Tibial nerve (tissue), 4 donors: ENCODE data around the gene CHTF18. TPM values are rescaled to one million over a fixed set of nuclear protein-coding genes. Genes with fewer than 3 reads are reported as not detected.

Experiments used
- DNase-seq, 2 donors: peaks; one replicate each; pipeline ENCODE4 v3.0.0-alpha.2; 2019; ENCODE audit warnings: low spot score in 2 of 2
- H3K27ac ChIP-seq, 4 donors: fragments of 200-600 bp; sonication (generic) in 3 of 4; one replicate each; pipeline ENCODE4 v1.5.1; 2017 to 2019; ENCODE audit warnings: mild to moderate bottlenecking in 1 of 4
- H3K27me3 ChIP-seq, 2 donors: fragments of 200-600 bp; sonication (generic) in 1 of 2; one replicate each; pipeline versions ENCODE4 v1.5.1 to v1.6.0; 2017 to 2019
- H3K36me3 ChIP-seq, 3 donors: fragments of 200-600 bp; sonication (generic); one replicate each; pipeline ENCODE4 v1.5.1; 2018 to 2019
- H3K4me1 ChIP-seq, 4 donors: fragments of 200-600 bp; sonication (generic) in 3 of 4; one replicate each; pipeline ENCODE4 v1.5.1; 2017 to 2019
- H3K4me3 ChIP-seq, 4 donors: fragments of 200-600 bp; sonication (generic) in 3 of 4; one replicate each; pipeline ENCODE4 v1.5.1; 2017 to 2019; ENCODE audit warnings: mild to moderate bottlenecking in 1 of 4, moderate library complexity in 1 of 4
- H3K9me3 ChIP-seq, 4 donors: fragments of 200-600 bp; sonication (generic) in 3 of 4; one replicate each; pipeline ENCODE4 v1.5.1; 2017 to 2019
- EP300 ChIP-seq, 2 donors: sonication (generic); formaldehyde crosslinking; IDR thresholded peaks; one replicate each; pipeline ENCODE4 v1.6.1; 2017; ENCODE audit warnings: antibody characterized with exemption in 2 of 2, mild to moderate bottlenecking in 1 of 2
- POLR2A ChIP-seq, 2 donors: fragments of 450-650 bp; IDR thresholded peaks; one replicate each; pipeline ENCODE4 v1.6.1; 2017; ENCODE audit warnings: antibody characterized with exemption in 2 of 2, mild to moderate bottlenecking in 2 of 2, moderate library complexity in 2 of 2
- WGBS, 2 donors: methylation state at CpG; one replicate each; pipeline ENCODE4 v1.1.5; 2018; 5-methylcytosine and 5-hydroxymethylcytosine counted together
- total RNA-seq, 4 donors: library from RNA; depleted of rRNA; stranded (reverse); fragments of >200 nt; gene quantifications; one replicate each; pipeline ENCODE4 v1.1.0, GENCODE V29; 2016
- TF ChIP-seq, protein P1 (sequence below), 5 experiments: fragments of 200-600 bp in 3 of 5; fragments of 450-650 bp in 2 of 5; sonication (generic) in 3 of 5; IDR thresholded peaks; one replicate each; pipeline ENCODE4 v1.5.1; 2016 to 2019; ENCODE audit warnings: antibody characterized with exemption in 5 of 5, mild to moderate bottlenecking in 3 of 5, moderate library complexity in 2 of 5

Gene CHTF18
- total RNA-seq, 4 donors from 2014 or later: 6.1 to 57.5 (median 17.7) TPM

DNA sequence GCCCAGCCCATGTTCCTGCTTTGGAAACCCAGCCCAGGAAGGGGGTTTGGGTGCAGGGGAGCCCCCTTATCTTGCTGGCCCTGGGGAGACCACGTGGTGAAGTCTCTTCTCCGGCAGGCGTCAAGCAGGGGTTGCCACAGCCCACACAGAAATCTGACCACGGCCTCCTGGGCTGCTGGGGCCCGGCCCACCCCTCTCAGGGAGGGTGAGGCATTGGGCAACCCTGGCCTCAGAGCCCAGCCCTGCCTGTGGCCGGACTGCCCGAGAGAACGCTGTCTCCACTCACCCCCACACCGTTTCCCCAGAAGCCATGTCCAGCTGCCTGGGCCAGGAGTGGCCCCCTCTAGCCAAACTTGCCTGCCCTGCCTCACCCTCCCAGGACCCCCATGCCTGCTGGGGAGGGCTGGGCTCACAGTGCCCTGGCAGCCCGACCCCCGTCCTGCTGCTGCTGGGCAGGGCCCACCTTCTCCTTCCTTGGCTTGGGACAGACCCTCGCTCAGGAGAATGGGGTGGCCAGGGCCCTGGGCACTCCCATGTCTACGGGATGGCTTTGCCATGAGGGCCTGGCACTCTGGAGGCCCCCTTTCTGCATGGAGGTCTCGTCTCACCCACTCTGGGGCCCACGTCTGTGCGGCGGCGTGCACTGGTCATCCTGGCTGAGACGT is 6.9 kb upstream of the CHTF18 start:
- peaks cover 0 to 17% (median 0%) of the 10 kb centered on the region in 4 donors for H3K4me1 ChIP-seq
- peaks cover 0 to 58% of the 10 kb centered on the region in 2 donors for H3K27me3 ChIP-seq
- H3K9me3 ChIP-seq: no peaks in the 10 kb centered on the region
- H3K36me3 ChIP-seq: peaks cover 0 to 18% (median 0%) of the 10 kb centered on the region in 3 donors
- H3K27ac ChIP-seq: no peak overlapping the region
- TF ChIP-seq POLR2A (IDR thresholded peaks at IDR 0.05): no peak
- TF ChIP-seq, protein P1, sequence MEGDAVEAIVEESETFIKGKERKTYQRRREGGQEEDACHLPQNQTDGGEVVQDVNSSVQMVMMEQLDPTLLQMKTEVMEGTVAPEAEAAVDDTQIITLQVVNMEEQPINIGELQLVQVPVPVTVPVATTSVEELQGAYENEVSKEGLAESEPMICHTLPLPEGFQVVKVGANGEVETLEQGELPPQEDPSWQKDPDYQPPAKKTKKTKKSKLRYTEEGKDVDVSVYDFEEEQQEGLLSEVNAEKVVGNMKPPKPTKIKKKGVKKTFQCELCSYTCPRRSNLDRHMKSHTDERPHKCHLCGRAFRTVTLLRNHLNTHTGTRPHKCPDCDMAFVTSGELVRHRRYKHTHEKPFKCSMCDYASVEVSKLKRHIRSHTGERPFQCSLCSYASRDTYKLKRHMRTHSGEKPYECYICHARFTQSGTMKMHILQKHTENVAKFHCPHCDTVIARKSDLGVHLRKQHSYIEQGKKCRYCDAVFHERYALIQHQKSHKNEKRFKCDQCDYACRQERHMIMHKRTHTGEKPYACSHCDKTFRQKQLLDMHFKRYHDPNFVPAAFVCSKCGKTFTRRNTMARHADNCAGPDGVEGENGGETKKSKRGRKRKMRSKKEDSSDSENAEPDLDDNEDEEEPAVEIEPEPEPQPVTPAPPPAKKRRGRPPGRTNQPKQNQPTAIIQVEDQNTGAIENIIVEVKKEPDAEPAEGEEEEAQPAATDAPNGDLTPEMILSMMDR (IDR thresholded peaks at IDR 0.05): no peak
- DNase-seq: no peak
- 72 to 75% methylated on average over 12 to 19 of the region's 19 CpGs for WGBS, 2 donors
- H3K4me3 ChIP-seq: no peak overlapping the region

DNA sequence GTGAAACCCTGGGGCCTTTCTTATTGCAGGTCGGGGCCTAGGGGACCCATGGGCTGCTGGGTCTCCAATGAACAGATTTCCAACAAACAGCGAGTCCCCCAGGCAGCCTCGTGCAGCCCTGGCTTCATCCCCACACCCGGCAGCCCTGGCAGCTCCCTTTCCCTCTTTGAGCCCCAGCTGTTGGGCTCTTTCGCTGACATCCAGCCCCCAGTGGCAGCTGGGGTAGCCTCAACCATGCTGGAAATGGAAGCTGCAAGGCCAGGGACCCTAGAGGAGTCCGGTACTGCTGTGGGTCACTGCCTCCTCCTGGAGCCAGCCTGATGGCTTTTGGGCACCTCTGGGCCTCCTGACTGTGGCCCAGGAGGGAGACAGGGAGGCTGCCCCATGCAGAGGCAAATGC is 6.2 kb upstream of the CHTF18 start:
- peaks cover 0 to 50% of the 10 kb centered on the region in 2 donors for H3K27me3 ChIP-seq
- 51 to 58% methylated on average over 6 of the region's 6 CpGs for WGBS, 2 donors

DNA sequence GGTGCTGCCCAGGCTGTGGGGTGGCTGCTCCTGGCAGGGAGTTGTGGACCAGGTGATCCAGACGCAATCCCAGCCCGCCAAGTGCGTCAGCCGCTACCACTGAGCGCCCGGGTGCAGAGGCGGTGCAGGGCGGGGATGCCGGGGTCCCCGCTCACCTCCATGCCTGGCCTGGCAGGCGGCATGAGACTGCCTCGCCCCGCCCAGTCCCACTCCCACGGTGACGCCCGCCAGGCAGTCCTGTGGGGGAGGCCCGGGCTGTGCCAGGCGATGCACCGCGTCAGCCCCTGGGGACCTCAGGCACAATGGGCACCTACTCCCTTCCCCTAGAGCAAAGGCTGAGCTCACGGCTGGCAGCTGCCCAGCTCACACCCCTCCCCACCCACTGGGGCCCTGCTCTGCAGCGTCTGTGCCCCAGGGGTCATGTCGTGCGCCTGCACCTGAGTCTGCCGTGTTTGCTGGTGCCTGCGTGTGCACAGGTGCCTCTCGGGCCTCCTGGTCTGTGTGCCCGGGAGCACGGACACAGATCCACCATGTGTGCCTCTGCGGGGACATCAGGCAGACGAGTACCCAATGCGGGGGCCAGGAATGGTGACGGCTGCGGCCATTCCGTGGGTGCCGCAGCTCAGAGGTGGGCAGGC is 5.5 kb upstream of the CHTF18 start:
- H3K4me3 ChIP-seq: no peak overlapping the region

More for the DNA sequence above, 6.2 kb upstream of the CHTF18 start:
- H3K9me3 ChIP-seq: no peaks in the 10 kb centered on the region
- no peak overlapping the region for H3K4me3 ChIP-seq
- H3K27ac ChIP-seq: no peak overlapping the region
- no peak for DNase-seq
- H3K4me1 ChIP-seq: peaks cover 0 to 25% (median 2%) of the 10 kb centered on the region in 4 donors
- no peak for TF ChIP-seq EP300 (IDR thresholded peaks at IDR 0.05)
- TF ChIP-seq, protein P1 (IDR thresholded peaks at IDR 0.05): no peak
- no peak for TF ChIP-seq POLR2A (IDR thresholded peaks at IDR 0.05)
- peaks cover 0 to 24% (median 0%) of the 10 kb centered on the region in 3 donors for H3K36me3 ChIP-seq

DNA sequence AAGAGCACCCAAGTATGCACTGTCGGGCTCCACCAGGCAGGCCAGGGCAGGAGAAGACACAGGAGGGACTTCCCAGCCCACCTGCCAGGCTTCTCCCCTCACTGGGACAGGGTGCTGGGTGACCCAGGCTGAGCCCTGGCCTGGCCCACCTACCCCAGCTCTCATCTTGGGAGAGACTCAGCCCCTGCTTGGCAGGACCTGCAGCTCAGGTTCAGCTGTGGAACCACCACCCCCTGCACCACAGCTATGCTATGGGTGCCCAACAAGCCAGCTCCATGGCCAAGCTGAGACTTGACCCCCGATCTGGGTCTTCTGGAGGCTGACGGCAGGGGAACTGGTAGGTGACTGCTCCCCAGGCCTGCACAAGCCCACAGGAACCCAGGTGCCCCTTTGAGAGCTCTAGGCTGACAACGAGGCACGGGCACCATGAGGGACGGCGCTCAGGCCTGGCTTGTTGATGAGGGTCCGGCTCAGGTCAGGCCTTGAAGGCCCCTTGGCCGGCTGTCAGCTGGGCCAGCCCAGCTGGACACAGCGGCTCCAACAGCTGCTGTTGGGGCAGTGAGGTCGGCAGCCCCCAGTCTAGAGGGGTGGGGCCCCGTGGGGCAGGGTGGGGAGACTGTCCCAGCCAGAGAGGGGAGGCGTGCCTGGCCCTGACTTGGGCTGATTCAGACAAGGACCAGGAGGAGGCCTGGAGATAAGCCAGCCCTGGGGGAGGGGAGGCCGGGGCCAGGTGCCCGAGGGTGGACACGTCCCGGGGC is 4.8 kb upstream of the CHTF18 start:
- peaks cover 0 to 24% (median 0%) of the 10 kb centered on the region in 3 donors for H3K36me3 ChIP-seq
- H3K4me3 ChIP-seq: no peak overlapping the region
- TF ChIP-seq POLR2A (IDR thresholded peaks at IDR 0.05) (no peak), EP300 (IDR thresholded peaks at IDR 0.05) (no peak)
- TF ChIP-seq, protein P1 (IDR thresholded peaks at IDR 0.05): no peak
- no peaks in the 10 kb centered on the region for H3K9me3 ChIP-seq
- no peak for DNase-seq
- no peak overlapping the region for H3K27ac ChIP-seq
- 30 to 37% methylated on average over 7 to 15 of the region's 17 CpGs for WGBS, 2 donors
- H3K4me1 ChIP-seq: peaks cover 0 to 32% (median 5%) of the 10 kb centered on the region in 4 donors
- H3K27me3 ChIP-seq: peaks cover 0 to 40% of the 10 kb centered on the region in 2 donors

More for the DNA sequence above, 5.5 kb upstream of the CHTF18 start:
- no peak for DNase-seq
- Histone ChIP-seq H3K36me3 (peaks cover 0 to 24% (median 0%) of the 10 kb centered on the region in 3 donors), H3K9me3 (no peaks in the 10 kb centered on the region), H3K27me3 (peaks cover 0 to 45% of the 10 kb centered on the region in 2 donors), H3K27ac (no peak overlapping the region), H3K4me1 (peaks cover 0 to 31% (median 4%) of the 10 kb centered on the region in 4 donors)
- no peak for TF ChIP-seq EP300 (IDR thresholded peaks at IDR 0.05)
- TF ChIP-seq, protein P1 (IDR thresholded peaks at IDR 0.05): no peak
- no peak for TF ChIP-seq POLR2A (IDR thresholded peaks at IDR 0.05)
- 68 to 75% methylated on average over 19 to 32 of the region's 36 CpGs for WGBS, 2 donors
